GM21447 (cell line): ENCODE data around the gene RBMS2.
A peak's percentile ranks its signal among the peaks of the same experiment; 100 is the strongest.

Experiments used
- ATAC-seq: cut with Tn5 transposase; IDR thresholded peaks from one replicate; pipeline ENCODE4 v1.9.1; 2021; ENCODE audit not compliant: unreplicated experiment

RBMS2 gene

DNA sequence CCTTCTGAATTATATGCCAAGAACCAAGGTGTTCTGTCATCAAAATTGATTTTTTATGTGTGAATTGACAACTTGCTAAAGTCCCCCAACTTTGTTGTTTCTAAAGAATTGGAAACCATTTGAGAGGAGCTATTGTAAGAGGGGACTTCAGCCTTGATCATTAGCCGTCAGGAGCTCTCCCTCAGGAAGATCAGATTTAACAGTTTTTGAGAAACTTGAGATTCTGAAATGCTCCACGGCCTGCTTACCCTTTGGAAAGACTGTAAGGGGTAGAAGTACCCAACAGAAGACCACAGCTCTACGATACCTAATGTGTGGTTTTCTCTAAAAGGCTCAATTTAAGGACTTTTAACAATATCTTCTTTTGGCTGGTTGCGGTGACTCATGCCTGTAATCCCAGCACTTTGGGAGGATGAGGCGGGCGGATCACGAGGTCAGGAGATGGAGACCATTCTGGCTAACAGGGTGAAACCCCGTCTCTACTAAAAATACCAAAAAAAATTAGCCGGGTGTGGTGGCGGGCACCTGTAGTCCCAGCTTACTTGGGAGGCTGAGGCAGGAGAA, 57.4 kb downstream of the RBMS2 start:
- ATAC-seq = no peak

DNA sequence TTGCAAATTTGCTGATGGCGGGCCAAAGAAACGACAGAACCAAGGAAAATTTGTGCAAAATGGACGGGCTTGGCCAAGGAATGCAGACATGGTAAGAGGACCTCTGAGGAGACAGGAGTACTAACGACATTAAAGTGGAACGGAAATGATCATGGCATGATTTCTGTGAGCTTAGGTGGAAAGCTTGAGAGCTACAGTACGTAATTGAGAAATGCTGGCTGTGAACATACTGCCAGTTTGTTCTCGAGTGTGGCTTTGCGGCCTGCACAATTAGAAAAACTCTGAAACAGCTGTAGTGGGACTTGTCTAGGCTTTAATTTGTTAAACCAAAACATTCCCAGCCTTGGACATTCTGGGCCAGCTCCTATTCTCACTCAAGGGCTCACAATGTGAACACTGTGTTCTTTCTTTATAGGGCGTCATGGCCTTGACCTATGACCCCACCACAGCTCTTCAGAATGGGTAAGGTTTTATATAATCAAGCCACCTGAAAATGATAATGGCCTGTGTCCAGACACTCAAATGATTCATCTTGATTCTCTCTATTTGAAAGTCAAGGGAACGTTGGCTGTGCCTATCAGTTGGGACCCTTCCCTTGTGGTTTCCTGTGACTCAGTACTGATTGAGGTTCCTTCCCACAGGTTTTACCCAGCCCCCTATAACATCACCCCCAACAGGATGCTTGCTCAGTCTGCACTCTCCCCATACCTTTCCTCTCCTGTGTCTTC, 60.0 kb downstream of the RBMS2 start:
- ATAC-seq = no peak

DNA sequence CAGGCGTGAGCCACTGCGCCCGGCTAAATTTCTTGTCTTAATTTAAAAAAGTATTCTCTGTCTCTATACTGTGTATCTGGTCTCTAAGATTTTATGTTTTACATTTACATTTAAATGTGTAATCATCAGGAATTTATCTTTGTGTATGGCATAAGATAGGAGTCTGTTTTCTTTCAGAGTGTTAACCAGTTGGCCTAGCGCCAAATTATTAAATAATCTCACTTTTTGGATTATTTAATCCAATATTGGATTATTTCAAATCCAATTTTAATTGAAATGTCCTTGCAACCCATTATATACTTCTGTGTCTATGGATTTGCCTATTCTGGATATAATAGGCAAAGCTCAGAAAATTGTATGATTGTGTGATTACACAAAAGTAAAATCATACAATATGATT, 63.5 kb downstream of the RBMS2 start:
- ATAC-seq = no peak

DNA sequence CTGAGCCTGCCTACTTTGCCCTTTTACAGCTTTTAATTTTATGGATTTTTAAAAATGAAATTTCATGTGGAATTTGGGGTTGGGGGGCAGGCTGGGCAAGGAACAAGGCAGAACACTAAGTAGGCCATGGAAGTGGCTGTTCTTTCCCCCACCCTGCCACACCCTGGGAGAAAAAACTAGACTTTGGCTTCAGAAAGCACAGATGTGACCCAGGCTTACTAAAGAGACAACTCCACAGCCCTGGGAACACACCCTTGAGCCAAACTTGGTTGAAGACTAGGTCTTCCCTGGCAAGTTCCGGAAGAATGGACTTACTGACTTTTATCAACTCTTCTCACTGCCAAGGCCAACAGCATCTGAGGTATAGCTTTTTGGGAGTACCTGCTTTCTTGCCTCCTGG, 68.2 kb downstream of the RBMS2 start:
- ATAC-seq = no peak

DNA sequence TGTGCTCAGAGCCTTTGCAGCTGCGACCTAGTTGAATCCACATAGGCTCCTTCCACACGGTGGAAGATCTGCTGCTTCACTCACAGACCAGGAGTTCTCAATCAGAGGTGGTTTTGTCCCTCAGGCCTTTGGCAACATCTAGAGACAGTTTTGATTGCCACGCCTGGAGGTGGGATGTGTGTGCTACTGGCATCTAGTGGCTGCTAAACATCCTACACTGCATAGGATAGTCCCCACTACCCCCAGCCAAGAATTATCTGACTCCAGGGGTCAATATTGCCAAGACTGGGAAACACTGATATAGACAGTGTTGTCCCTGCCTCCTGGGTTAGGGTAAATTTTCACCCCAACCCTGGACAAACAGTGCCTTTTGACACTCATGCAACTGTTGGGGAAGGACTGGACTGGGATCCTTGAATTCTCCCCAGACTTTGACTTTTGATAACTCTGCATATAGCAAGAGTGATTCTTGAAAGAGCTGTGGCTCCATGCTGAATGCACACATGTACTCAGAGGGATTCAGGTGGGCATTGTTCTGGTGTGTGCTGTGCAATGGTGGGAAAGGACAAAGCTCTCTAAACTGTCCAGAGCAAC, 68.7 kb downstream of the RBMS2 start:
- peak; percentile 64 for ATAC-seq

DNA sequence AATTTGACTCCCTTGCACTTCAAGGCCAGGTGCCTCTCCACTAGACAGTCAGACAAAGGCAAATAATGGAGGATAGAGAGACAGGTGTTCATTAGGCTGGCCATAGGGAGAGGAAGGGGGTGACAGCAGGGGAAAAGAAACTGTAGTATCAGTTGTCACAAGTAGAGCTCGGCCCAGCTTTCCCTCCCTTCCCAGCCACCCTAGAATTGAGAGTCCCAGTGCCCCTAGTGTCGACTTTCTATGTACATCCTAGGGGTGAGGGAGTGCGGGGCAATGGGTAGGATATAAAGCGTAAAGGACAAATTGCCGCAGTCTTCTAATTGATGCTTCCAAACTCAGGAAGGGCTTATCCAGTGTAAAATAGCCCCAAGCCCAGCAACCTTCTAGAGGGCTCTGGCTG, 69.5 kb downstream of the RBMS2 start:
- no peak for ATAC-seq

DNA sequence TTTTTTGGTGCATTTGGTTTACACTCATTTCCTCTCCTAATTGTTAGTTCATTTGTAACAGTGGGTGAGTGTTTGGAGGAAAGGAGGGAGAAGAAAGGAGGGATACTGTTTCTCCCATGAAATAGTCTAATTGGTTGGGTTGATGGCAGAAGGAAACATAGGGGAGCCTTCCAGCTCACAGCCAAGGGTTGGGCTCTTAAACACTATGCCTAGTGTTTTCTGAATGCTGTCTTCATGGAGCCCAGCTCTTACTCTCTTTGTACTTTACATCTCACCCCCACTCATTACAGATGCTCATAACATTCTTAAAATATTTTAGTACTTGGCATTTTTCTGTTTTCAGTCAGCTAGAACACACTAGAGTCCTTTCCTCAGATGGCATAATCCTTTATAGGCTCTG, 70.3 kb downstream of the RBMS2 start:
- no peak for ATAC-seq

DNA sequence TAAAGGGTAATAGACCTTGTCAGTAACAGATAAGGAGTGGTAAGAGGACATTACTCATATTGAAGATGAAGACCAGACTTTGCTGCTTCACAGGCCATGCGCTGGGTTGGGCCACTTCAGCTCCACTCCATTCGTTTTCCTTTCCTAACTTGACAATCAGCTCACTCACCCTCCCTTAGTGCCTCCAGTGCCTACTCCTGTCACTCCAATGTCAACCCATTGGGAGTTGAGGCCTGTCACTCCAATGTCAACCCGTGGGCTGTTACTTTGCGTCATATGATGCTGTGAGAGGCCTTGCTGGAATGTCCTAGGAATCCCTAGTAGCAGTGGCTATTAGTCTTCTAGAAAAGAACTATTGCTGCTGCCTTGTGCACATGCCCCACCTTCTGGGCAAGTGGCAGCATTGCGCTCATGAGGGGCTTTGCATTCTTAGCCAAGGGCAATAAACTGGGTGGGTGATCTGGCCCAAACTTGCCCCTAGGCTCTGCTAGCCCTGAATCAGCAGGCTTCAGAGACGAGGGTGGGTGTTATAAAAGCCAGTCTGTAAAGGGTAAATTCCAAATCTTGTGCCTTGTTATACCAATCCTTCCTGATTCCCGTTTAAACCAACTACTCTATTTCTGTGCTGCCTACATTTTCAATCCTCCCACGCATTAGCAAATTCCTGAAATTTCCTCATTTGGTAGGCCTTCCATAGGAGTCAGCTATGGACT, 72.4 kb downstream of the RBMS2 start:
- ATAC-seq = no peak

DNA sequence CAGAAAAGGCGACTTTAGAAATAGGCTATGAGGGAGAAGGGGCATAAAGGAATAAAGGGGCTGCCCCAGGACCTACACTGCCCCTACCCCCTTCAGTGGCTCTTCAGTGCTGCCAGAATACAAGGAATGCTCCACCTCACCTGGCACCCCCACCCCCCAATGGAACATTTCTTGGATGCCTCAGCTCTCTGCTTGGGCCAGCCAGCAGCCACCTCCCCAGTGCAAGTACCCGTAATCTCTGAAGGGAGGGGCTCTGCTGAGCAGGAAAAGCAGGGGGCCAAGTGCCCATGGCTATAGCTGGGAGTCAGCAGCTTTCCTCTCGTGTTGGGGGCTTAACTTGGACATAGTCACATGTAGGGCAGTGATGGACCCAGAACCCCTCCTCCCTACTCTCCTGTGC, 75.2 kb downstream of the RBMS2 start:
- no peak for ATAC-seq

DNA sequence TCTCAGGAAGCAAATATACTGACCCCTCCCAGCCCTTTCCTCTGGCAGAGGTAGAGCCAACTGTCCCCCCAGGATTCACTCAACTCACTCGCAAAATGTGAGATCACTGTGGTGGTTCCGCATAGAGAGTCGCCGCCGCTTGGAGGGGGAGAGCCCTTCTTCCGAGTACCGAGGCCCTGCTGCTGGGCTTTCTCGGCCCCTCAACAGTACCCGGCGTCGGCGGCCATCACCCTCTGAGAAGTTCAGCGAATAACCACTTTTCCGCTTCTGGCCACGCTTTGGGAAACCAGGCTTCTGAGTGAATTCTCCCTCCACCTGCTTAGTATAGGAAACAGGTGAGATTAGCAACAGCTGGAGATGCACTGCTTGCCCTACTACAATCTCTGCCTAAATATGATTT, 77.4 kb downstream of the RBMS2 start:
- no peak for ATAC-seq

DNA sequence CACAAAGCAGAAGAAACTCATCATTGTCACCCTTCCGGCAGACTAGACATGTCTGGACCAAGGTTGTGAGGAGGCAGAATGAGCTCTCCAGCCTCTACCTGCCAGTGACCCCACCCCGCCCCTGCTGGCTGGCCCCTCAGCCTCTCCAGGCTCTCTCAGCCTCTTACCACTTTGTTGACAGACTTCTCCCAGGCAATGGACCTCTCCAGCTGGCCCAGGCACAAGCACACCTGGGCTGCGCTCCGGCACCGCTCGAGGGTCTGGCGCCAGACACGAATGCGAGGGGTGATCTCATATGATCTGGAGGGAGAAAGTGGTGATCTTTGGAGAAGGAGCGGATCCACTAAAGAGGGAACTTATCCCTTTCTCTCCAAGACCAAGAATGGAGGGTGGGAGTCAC, 78.2 kb downstream of the RBMS2 start:
- ATAC-seq = no peak

DNA sequence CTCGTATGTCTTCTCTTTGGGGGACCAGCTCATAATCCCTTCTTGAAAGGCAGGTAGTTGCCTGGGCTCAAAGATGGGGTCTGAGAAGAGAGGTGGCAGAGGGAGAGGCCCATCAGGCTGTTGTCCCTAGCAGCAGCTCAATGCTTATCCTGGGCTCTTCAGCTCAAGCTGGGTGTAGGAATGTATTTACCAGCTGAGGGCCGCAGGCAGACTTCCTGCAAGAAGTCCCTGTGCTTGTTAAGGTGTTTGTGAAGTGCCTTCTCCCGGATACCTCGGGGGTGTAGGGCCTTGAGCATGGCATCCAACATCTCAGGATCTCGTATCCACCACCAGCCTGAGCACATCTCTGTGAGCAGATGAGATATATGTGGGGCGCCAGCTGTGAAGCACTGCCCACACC, 79.1 kb downstream of the RBMS2 start:
- ATAC-seq = no peak

DNA sequence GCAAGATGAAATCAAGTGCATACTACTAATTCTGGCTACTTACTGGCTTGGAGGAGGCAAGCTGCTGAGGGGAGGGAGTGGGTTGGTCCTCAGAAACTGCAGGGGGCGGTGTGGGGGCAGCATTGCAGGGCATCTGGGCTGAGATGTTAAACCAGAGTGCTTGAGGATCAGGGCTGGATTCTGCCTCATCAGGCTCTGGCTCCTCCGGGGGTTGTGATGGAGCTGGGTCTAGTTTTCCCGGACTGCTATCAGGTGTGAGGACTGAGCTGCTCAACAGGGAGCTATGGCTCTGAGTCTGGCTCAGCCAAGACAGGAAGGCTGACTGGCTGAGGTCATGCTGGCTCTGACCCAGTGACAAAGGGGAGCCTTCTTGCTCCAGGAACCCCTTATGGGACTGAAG, 79.9 kb downstream of the RBMS2 start:
- ATAC-seq = no peak

DNA sequence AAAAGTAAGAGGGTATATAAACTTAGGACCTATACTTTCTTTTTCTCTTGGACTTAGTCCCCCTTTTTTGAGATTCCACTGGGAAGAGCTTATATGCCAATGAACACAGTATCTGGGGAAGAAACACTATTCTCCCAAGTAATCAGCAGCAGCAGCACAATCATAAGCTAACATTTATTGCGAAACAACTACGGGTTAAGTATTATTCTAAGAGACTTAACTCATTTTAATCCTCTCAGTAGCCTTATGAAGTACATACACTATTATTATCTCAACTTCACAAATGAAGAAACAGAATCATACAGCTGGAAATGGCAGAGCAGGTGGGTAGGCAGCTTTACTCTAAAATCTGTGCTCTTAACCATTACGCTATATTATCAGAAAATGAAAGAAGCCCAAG, 80.6 kb downstream of the RBMS2 start:
- no peak for ATAC-seq

DNA sequence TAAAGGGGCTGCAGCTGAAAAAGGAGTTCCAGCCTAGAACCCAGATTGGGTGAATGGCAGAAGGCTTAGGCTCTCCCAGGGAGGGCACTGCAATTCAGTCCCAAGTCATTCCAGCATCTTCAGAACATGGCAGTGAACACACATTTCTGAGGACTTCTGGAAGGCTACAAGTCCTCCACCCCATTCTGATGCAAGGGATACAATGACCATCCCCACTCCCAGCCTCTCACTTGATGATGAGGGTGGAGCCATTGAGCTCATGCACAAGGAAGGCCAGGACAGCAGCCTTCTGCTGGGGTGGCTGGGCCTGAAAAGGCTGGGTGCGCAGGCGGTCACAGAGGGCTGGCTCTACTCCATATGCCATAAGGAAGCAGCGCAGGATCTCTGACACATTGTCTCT, 82.7 kb downstream of the RBMS2 start:
- no peak for ATAC-seq

DNA sequence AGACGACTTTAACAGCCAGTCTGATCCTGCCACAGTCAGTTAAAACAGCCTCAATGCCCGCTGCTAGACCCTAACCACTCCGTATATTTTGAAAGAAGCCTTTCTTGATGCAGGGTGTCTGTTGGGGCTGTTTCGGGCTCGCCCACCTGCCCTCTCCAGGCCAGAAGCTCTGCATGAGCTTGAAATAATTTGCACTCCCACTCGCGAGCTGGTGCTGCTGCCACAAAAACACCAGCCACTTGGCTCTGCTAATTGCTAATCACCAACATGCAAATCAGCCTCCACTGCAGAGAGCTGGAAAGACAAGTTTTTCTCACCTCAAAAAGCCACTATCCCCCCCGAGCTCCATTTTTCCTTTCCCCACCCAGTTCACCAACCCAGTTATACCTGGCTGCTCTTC, 93.0 kb downstream of the RBMS2 start:
- no peak for ATAC-seq

DNA sequence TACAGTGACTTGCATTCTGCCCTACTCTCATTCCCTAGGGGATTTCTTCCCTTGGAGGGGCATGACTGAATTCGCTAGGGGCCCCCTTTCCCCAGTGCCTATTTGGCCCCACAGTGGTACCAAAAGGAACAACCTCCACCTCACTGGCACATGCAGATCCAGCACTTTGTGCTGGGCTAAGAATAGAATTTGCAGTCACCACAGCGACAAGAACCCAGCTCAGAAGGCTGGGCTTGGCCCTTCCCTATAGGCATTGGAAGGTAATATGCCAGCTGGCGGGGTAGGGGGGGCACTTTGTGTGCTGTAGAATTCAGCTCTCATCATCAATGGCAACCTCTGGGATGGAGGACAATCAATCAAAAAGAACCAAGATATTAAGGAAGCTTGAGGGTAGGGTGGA, 94.6 kb downstream of the RBMS2 start:
- ATAC-seq = no peak

DNA sequence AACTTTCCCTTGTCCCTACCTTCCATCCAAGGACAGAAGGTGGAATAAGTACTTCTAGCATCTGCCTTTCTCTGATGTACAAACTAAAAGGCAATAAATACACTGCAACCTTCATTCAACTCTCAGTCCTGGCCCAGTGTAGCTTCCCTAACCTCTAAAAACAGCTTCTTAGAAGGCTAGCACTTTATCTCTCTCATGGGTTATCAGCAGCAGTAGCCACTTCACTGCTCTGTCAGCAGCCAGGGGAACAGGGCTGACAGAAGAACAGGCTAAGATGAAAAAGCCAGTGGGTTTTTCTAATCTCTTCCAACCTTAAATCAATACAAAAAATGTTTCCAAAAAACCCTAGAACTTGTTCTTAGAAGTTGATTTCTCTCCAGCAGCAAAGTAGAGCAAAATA, 95.3 kb downstream of the RBMS2 start:
- no peak for ATAC-seq

DNA sequence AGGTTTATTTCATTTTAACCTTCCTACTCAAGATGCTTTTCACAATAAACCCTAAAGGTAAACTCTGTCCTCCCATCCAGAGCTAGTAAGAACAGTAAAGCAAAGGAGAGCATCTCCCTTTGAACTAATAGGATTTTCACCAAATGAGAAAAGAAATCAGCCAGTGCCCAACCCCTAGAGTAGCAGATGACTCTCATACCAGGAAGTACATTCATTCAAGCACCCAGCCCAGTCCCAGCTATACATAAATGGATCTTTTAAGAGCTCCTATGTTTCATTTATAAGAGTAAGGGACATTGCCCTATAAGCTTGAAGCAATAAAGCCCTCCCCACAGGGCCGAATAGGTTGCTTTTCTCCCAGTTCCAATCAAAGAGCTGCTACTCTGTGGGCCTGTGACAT, 100.9 kb downstream of the RBMS2 start:
- ATAC-seq = no peak

DNA sequence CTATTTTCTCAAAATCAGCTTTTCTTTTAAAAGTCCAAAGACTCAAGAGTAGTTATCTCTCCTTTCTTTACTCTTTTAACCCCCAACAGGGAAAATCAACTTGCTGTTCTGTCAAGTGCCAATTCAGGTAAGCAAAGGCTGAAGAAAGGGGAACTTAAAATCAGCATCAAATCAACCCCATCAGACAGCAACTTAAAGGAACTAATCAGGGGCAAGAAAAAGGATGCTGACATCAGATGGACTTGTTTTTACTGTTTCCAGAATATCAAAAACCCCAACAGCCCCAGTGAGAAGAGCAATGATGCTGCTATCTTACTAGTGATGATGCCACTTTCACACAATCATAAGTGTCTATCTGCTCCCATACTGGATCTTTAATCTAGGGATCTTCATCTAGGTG, 105.1 kb downstream of the RBMS2 start:
- ATAC-seq = no peak

DNA sequence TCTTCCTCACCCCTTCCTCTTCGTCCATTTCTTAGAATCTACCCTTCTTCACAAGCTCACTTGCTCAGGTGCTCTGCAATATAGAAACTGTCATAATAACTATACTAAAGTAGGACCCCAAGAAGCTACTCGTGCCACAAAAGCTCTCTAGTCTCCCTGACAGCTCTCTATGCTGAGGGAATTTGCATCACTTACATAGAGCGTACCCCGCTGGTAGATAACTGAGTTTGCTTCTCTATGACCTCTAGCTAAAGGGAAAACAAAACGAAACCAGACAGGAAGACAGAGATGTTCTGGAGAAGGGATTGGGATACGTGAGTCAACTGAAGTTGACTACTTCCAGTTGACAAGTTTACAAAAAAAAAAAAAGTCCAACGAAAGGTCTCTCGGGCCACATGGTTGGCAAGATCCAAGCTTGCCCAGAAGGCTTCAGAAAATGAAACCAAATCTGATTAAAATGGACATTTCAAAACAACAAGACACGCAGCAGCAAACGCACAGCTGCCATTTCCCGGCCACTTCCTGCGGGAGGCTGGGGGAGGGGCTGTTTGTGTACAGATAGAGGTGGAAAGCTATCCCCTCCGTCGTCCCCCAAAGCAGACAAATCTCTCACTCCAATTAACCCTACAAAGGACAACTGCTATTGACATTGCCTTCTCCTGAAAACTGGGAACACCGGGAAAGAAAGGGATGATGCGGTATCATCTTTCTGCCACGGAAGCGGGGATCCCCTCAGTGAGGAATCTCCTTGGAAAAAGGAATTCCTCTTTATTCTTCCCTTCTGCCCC, 107.2 kb downstream of the RBMS2 start:
- ATAC-seq = no peak
